T-helper 1 cell (primary cell): ENCODE data around the gene NDUFAF8.

Experiments
- DNase-seq, 5 donors: peaks; one replicate each; pipeline ENCODE4 v3.0.0-alpha.2; 2012 to 2020

The NDUFAF8 gene

GRCh38 chr17:81240761-81241160, 1.6 kb downstream of the NDUFAF8 start:
- no peak for DNase-seq

DNA sequence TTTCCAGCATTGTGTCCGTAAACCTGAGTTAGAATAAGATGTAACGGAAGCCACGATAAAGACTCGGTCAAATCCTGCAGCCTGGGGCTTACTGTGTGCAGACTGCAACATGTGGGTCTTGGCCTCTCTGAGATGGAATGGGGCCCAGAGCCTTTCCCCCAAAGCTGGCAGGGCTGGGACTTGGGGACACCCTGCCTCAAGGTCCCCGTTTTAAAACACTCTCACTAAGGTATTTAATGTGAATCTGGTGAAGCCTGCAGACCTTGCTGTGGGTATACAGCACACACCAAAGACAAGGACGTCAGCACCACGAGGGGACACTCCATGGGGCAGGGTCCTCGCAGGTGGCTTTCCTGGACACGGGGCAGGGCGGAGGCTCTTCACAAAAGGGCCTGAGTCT, 2.1 kb downstream of the NDUFAF8 start:
- no peak for DNase-seq

- DNase-seq, result peak in 3 of 5 donors; percentile 44 to 56 (median 45)
These were observed 2.7 kb downstream of the NDUFAF8 start for GRCh38 chr17:81241648-81242420.

- DNase-seq, result no peak
These were observed 3.6 kb downstream of the NDUFAF8 start for GRCh38 chr17:81242421-81243332.

GRCh38 chr17:81243333-81243664, 4.2 kb downstream of the NDUFAF8 start:
- DNase-seq, result no peak

DNA sequence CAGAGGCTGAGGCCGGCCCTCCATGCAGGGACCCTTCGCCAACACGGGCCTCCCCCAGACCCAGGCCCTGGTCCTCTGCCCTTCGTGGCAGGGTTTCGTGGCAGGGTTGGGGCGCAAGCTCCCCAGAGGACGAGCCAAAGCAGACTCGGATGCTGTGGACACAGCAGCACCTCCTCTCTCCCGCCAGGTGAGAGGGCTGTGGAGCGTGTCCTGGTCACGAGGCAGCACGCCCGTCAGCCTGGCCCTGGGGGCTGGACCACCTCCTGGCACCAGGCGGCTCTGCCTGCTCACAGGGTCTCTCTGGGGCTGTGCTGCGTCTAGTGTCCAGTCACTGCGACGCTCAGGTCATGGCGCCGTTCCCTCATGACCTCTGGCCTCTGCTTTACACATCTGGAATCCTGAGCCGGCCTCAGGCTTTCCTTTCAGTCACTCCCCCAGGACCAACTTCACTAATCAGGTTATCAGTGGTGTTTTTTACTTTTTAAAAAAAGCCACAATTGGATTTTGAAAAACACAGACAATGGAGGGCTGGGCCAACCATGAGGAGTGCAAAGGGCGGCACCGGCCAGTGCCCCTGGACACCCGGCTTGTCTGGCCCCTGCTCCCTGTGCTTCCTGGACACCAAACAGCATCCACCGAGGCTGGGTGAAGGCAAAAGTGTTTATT, 5.4 kb downstream of the NDUFAF8 start:
- DNase-seq, result no peak

DNA sequence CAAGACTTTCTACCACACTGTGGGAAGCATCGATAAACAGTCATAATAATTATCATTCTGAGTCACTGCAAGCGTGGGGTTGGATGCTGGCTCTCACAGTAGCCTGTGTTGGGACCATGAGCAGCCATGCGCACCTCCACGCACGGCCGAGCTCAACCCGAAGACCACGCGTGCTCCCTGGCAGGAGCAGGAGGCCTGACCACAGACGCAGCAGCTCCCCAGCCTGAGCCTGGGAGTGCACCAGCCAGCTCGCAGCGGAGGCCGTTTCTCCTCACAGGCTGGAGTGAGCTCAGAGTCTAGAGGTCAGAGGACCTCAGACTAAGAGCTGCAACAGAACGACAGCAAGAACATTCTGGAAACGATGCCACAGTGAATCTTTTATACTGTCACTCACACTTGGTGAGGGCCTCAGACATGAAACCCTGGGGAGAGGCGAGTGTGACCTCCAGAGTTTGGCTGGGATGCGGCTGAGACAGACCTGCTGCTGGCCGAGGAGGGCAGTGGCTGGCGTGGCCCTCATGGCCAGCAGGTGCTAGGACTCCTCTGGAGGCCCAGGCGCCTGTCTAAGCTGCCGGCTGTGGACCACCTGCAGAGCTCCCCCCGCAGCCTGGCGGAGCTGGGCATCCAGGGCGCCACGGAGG, 6.0 kb downstream of the NDUFAF8 start:
- no peak for DNase-seq

- DNase-seq, result no peak
These were observed 6.7 kb downstream of the NDUFAF8 start for GRCh38 chr17:81245665-81246342.

DNA sequence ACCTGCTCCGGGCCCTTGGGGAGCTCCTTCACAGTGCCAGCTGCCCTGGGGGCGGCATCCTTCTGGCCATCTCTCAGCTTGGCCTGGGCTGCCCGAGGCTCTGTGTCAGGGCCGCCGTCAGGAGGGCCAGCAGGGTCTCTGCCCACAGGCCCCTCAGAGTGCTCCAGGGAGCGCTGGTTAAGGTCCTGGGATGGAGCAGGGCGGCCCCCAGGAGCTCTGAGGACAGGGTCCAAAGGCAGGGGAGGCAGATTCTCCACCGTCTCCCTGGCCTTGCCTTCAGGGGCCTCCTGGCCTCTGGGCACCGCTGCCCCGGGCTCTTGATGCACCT, 7.2 kb downstream of the NDUFAF8 start:
- no peak for DNase-seq

GRCh38 chr17:81246679-81247338, 7.7 kb downstream of the NDUFAF8 start:
- no peak for DNase-seq

DNA sequence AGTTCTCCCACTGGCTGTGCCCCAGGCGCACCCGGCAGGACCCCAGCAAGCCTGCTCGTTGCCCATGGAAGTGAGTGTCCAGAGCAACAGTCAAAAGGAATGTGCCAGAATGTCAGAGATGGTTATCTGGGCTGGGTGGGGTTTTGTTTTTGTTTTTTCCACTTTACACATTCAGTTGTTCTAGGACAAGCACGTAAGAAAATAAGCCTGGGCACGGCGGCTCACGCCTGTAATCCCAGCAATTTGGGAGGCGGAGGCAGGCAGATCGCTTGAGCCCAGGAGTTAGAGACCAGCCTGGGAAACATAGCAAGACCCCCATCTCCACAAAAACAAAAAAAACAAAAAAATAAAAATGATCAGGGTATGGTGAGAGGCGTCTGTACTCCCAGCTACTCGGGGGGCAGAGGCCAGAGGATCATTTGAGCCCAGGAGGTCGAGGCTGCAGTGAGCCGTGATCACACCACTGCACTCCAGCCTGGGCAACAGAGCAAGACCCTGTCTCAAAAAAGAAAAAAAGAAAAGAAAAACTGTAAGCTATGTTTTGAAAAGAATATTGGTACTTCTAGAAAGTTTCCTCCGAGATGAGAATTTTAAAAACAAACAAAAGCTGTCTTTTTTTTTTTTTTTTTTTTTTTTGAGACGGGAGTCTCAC, 8.3 kb downstream of the NDUFAF8 start:
- no peak for DNase-seq

DNA sequence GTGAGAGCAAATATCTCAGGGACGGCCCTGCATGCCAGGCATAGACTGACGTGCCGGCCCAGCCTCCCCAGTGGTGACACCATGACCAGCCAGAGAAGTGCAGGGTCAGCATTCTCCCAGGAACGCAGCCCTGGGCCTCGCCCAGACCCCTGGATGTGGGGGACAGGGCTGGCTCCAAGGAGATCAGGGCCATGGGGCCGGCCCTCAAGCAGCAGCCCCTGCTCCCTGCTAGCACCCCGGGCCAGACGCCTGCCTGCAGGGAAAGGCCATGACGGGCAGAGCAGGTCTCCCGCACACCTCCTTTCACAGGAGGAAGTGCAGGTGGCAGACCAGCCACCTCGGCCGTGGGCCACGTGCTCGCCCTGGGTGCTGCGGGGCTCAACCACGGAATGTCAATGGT, 9.5 kb downstream of the NDUFAF8 start:
- DNase-seq, result no peak

DNA sequence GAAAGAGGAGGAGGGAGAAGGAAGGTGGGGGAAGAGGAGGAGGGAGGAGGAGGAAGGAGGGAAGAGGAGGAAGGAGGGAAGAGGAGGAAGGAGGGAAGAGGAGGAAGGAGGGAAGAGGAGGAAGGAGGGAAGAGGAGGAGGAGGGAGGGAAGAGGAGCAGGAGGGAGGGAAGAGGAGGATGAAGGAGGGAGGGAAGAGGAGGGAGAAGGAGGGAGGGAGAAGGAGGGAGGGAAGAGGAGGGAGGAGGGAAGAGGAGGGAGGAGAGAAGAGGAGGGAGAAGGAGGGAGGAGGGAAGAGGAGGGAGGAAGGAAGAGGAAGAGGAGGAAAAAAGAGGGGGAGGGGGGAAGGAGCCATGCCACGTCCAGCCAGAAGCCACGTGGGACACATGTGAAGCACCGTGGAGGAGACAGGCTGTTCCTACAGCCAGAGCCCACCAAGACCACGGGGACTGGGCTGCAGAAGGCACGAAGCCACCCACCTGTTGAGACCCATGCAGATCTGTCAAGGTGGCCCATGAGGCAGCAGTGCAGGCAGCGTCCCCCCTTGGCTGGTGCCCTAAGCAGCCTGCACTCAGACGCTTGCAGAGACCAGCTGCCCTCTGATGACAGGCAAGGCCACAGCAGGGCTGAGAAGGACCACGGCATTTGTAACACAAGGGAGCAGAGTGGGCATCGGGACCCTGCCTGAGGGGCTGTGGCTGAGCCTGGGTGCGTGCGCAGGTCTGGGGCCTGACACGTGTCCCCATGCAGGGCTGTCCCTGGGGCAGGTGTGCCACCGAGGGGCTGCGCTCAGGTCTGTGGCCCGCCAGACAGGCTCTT, 10.3 kb downstream of the NDUFAF8 start:
- no peak for DNase-seq

GRCh38 chr17:81250286-81251093, 11.4 kb downstream of the NDUFAF8 start:
- no peak for DNase-seq

DNA sequence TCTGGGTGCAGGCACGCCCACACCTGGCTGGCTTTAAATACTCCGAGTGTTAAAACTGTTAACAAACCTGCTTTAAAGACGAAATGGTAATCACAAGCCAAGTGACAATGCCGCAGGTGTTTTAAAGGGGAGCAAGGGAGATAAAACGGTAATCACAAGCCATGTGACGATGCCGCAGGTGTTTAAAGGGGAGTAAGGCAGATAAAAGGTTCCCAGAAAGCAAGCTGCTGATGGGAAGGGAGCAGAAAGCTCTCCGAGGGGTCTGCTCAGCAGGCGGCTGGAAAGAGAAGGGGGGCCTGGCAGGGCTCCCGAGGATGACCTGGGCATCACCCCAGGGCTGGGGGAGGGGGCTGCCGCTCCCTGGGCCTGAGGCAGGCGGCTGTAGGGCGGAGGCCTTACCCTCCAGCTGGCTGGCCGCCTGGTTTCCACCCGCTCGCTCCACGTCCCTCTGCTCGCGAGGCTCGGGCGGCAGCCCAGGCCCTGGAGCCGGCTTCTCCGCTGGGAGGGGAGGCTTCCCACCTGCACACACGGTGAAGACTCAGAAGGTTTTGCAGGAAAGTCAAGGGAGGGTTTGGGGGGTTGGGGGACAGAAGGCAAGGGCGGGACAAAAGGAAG, 12.1 kb downstream of the NDUFAF8 start:
- no peak for DNase-seq

- DNase-seq, result no peak
These were observed 12.7 kb downstream of the NDUFAF8 start for GRCh38 chr17:81251709-81252301.

DNA sequence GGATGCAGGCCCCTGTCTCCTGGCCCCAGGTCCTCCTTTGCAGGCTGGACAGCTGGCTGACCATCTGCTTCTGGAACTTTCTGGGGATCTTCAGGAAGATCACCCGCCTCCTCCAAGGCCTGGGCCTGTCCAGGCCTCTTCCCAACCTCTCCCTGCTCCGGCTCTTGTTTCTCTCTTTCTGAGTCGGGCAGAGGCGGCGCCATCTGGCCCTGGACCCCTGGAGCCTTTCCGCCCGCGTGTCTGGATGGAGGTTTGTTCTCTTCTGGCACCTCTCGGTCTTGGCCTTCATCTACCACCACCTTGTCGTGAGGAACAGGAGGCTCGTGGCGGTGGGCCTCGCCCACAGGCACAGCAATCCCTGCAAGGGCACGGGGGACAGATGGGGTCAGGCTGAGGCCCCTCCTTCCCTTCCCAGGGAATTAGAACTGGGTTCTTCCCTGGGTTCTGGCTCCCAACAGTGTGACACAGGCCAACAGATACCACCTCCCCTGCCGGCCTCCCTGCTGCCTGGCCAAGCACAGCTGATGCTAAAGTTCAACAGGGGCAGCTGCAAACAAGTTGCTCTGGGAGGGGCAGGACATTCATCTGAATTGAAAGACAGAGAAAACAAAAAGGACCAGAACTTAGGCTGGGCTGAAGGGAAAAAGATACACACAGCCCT, 13.3 kb downstream of the NDUFAF8 start:
- no peak for DNase-seq

DNA sequence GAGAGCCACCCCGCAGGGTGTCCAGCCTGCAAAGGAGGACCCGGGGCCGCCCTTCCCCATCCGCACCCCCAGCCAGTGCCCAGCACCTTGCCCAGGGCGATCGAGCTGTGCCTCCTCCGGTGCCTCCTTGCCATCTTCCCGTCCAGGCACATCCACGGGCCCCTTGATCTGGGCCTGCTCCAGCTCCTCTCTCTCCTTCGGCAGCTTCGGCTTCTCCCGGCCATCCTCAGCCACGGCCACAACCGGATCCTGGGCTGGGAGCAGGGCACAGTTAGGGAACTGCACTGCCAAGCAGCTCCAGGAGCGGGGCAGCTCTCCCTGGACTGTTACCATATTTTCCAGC, 13.8 kb downstream of the NDUFAF8 start:
- DNase-seq, result no peak
